Measurements from ENCODE around the gene IFNL3. TPM values are rescaled to one million over a fixed set of nuclear protein-coding genes. Genes with fewer than 3 reads are reported as not detected.
A peak's percentile ranks its signal among the peaks of the same experiment; 100 is the strongest.
"Not testable (repeated sequence)": the region's sequence is repeated elsewhere in the genome, so short reads cannot be mapped to it uniquely, and the experiment has no call there.

The IFNL3 gene
- total RNA-seq, result not detected

- not testable (repeated sequence) for DNase-seq (ENCODE audit: low spot score); ATAC-seq
Measured at GRCh38 chr19:39244410-39245100, at the start of gene IFNL3. Gene IFNL3 (minus strand): TSS chr19:39245006. CDS start chr19:39244967, 39 bp downstream.

- DNase-seq (ENCODE audit: low spot score) (no peak), ATAC-seq (no peak)
Measured at GRCh38 chr19:39293394-39293793, 48.6 kb upstream of the IFNL3 start.

GRCh38 chr19:39284032-39284431 is 39.2 kb upstream of the IFNL3 start:
- DNase-seq (ENCODE audit: low spot score), result no peak
- no peak for ATAC-seq

GRCh38 chr19:39282021-39282420 is 37.2 kb upstream of the IFNL3 start:
- DNase-seq (ENCODE audit: low spot score) (no peak), ATAC-seq (no peak)

GRCh38 chr19:39277598-39277997 is 32.8 kb upstream of the IFNL3 start:
- DNase-seq (ENCODE audit: low spot score) (peak; percentile 75), ATAC-seq (peak; percentile 99)

- ATAC-seq (no peak), DNase-seq (ENCODE audit: low spot score) (no peak)
Measured at GRCh38 chr19:39276740-39277139, 31.9 kb upstream of the IFNL3 start.

GRCh38 chr19:39275578-39275977 is 30.8 kb upstream of the IFNL3 start:
- ATAC-seq (no peak), DNase-seq (ENCODE audit: low spot score) (no peak)

- DNase-seq (ENCODE audit: low spot score), result not testable (repeated sequence)
Measured at GRCh38 chr19:39273859-39274258, 29.1 kb upstream of the IFNL3 start.

GRCh38 chr19:39270036-39270871 is 25.4 kb upstream of the IFNL3 start:
- ATAC-seq (no peak), DNase-seq (ENCODE audit: low spot score) (no peak)

More at GRCh38 chr19:39273859-39274258, 29.1 kb upstream of the IFNL3 start:
- ATAC-seq, result not testable (repeated sequence)

- not testable (repeated sequence) for ATAC-seq; DNase-seq (ENCODE audit: low spot score)
Measured at GRCh38 chr19:39269369-39269768, 24.6 kb upstream of the IFNL3 start.

- DNase-seq (ENCODE audit: low spot score); ATAC-seq: not testable (repeated sequence)
Measured at GRCh38 chr19:39268531-39269223, 23.9 kb upstream of the IFNL3 start.

GRCh38 chr19:39268085-39268484 is 23.3 kb upstream of the IFNL3 start, which contains the start of gene IFNL2:
Gene IFNL2 (plus strand): TSS chr19:39268396. CDS start chr19:39268569, 173 bp downstream.
- ATAC-seq, result peak; percentile 71
- not testable (repeated sequence) for DNase-seq (ENCODE audit: low spot score)

GRCh38 chr19:39265321-39265916 is 20.6 kb upstream of the IFNL3 start:
- ATAC-seq (no peak), DNase-seq (ENCODE audit: low spot score) (no peak)

GRCh38 chr19:39264306-39265290 is 19.8 kb upstream of the IFNL3 start:
- DNase-seq (ENCODE audit: low spot score) (no peak), ATAC-seq (peak; percentile 8)

GRCh38 chr19:39263912-39264305 is 19.1 kb upstream of the IFNL3 start:
- ATAC-seq (peak; percentile 95), DNase-seq (ENCODE audit: low spot score) (peak; percentile 91)

GRCh38 chr19:39262496-39262895 is 17.7 kb upstream of the IFNL3 start:
- ATAC-seq (no peak), DNase-seq (ENCODE audit: low spot score) (no peak)

GRCh38 chr19:39261704-39262103 is 16.9 kb upstream of the IFNL3 start:
- ATAC-seq (no peak), DNase-seq (ENCODE audit: low spot score) (no peak)

- ATAC-seq, result no peak
- no peak for DNase-seq (ENCODE audit: low spot score)
Measured at GRCh38 chr19:39257227-39257626, 12.4 kb upstream of the IFNL3 start.

GRCh38 chr19:39254531-39255345 is 9.9 kb upstream of the IFNL3 start:
- DNase-seq (ENCODE audit: low spot score), result peak; percentile 54
- peak; percentile 88 for ATAC-seq

All from left lobe of liver (tissue), 2 donors.